ENCODE data around the gene SH3RF3. TPM values are rescaled to one million over a fixed set of nuclear protein-coding genes. Genes with fewer than 3 reads are reported as not detected.
A peak's percentile ranks its signal among the peaks of the same experiment; 100 is the strongest.

Gene SH3RF3
- total and polyA plus RNA-seq, 10 of the 15 experiments (the other 5 are each of a cell fraction or from before 2014, with no cell fraction given), result 0.08 to 8.8 (median 2.3) TPM

GRCh38 chr2:109226128-109226527, 97.1 kb downstream of the SH3RF3 start:
- WGBS (ENCODE audit: insufficient coverage, insufficient replicate concordance, low lambda C conversion rate, missing lambda C conversion rate), result 3% methylated on average over 2 of the region's 2 CpGs
- Histone ChIP-seq H3K79me2 (ENCODE audit: control insufficient read depth, insufficient read depth, low read length) (no peaks in the 10 kb centered on the region; the same call in 1 of the 2 replicates), H2AFZ (ENCODE audit: control insufficient read depth, low read depth, low read length) (no peak overlapping the region), H3K4me1 (ENCODE audit: control insufficient read depth, insufficient read depth, low read length) (peaks cover 16% of the 10 kb centered on the region), H4K20me1 (ENCODE audit: control insufficient read depth, insufficient read depth) (no peaks in the 10 kb centered on the region), H3K27ac (ENCODE audit: control insufficient read depth, insufficient read depth) (peak overlapping the region; percentile 61; the same call in 1 of the 2 replicates), H3K9ac (ENCODE audit: control insufficient read depth, insufficient read depth, low read length) (no peak overlapping the region), H3K4me3 (no peak overlapping the region), H3K36me3 (ENCODE audit: control insufficient read depth in 2 of 2, insufficient read depth in 2 of 2, low read length in 1 of 2) (no peaks in the 10 kb centered on the region; a peak in 1 of 4 replicates), H3K4me2 (ENCODE audit: control insufficient read depth, insufficient read depth) (no peak overlapping the region), H3K9me3 (replicated peaks; ENCODE audit: control insufficient read depth, insufficient read depth, low read length) (no peaks in the 10 kb centered on the region), H3K27me3 (replicated peaks in 1 of 2; ENCODE audit: control insufficient read depth in 2 of 2, insufficient read depth in 2 of 2, low read length in 1 of 2) (no peaks in the 10 kb centered on the region)
- in situ Hi-C loops (cut with MboI) (no loop called here), intact Hi-C loops (cut with micrococcal nuclease; ENCODE audit: unreplicated experiment) (no loop called here)
- SMC1A ChIA-PET (ENCODE audit: uncharacterized antibody, unreplicated experiment), result interaction anchor here (0.7 to 4.6 kb wide), 12 partner anchors 8 to 333 kb away, joined by 3 to 44 read pairs (median 4); no protein-coding TSS in a partner anchor
- ATAC-seq (peak; percentile 35; the same call in 2 of the 3 replicates), FAIRE-seq (no peak), DNase-seq (ENCODE audit: low read depth, low spot score) (no peak)
- RAD21 ChIA-PET (ENCODE audit: unreplicated experiment), result interaction anchor here (0.7 to 4.5 kb wide), 6 partner anchors 8 to 99 kb away, joined by 3 to 30 read pairs (median 3); no protein-coding TSS in a partner anchor
- CTCF ChIA-PET, result interaction anchor here (0.6 to 2.6 kb wide), 9 partner anchors 8 to 284 kb away, joined by 3 to 13 read pairs (median 8); no protein-coding TSS in a partner anchor
- POLR2A ChIA-PET, result interaction anchor here (1.2 to 1.8 kb wide), 3 partner anchors 10 to 28 kb away, joined by 3 to 5 read pairs (median 4); no protein-coding TSS in a partner anchor
- no TSS peak for BruUV-seq (replicated peaks)
- TF ChIP-seq SMARCA5 (IDR thresholded peaks at IDR 0.05) (no peak), TCF12 (IDR thresholded peaks at IDR 0.05; ENCODE audit: low read depth, low read length) (no peak), YY1 (IDR thresholded peaks at IDR 0.05; ENCODE audit: low read depth, low read length) (0 out of 2 replicates have a peak, but pooled peaks have one; percentile 4)

- Histone ChIP-seq H3K36me3 (ENCODE audit: control insufficient read depth in 2 of 2, insufficient read depth in 2 of 2, low read length in 1 of 2) (no peaks in the 10 kb centered on the region; a peak in 1 of 4 replicates), H4K20me1 (ENCODE audit: control insufficient read depth, insufficient read depth) (no peaks in the 10 kb centered on the region), H2AFZ (ENCODE audit: control insufficient read depth, low read depth, low read length) (no peak overlapping the region), H3K4me1 (ENCODE audit: control insufficient read depth, insufficient read depth, low read length) (peaks cover 16% of the 10 kb centered on the region), H3K79me2 (ENCODE audit: control insufficient read depth, insufficient read depth, low read length) (no peaks in the 10 kb centered on the region; the same call in 1 of the 2 replicates), H3K9ac (ENCODE audit: control insufficient read depth, insufficient read depth, low read length) (peak overlapping the region; percentile 37; the same call in 1 of the 2 replicates), H3K27me3 (replicated peaks in 1 of 2; ENCODE audit: control insufficient read depth in 2 of 2, insufficient read depth in 2 of 2, low read length in 1 of 2) (no peaks in the 10 kb centered on the region), H3K9me3 (replicated peaks; ENCODE audit: control insufficient read depth, insufficient read depth, low read length) (no peaks in the 10 kb centered on the region), H3K4me2 (ENCODE audit: control insufficient read depth, insufficient read depth) (no peak overlapping the region), H3K4me3 (no peak overlapping the region), H3K27ac (ENCODE audit: control insufficient read depth, insufficient read depth) (peak overlapping the region; percentile 71)
- RAD21 ChIA-PET (ENCODE audit: unreplicated experiment), result interaction anchor here (0.7 to 4.5 kb wide), 6 partner anchors 7 to 99 kb away, joined by 3 to 30 read pairs (median 4); no protein-coding TSS in a partner anchor
- POLR2A ChIA-PET, result interaction anchor here (0.6 to 1.8 kb wide), 6 partner anchors 9 to 392 kb away, joined by 3 to 5 read pairs (median 4); no protein-coding TSS in a partner anchor
- FAIRE-seq (no peak), DNase-seq (ENCODE audit: low read depth, low spot score) (no peak), ATAC-seq (no peak)
- intact Hi-C loops (cut with micrococcal nuclease; ENCODE audit: unreplicated experiment) (no loop called here), in situ Hi-C loops (cut with MboI) (no loop called here)
- BruUV-seq (replicated peaks), result no TSS peak
- CTCF ChIA-PET, result interaction anchor here (1.0 to 2.6 kb wide), 8 partner anchors 8 to 284 kb away, joined by 3 to 13 read pairs (median 8); no protein-coding TSS in a partner anchor
- SMC1A ChIA-PET (ENCODE audit: uncharacterized antibody, unreplicated experiment), result interaction anchor here (1.2 to 4.6 kb wide), 9 partner anchors 9 to 249 kb away, joined by 3 to 44 read pairs (median 5); no protein-coding TSS in a partner anchor
- 49% methylated on average over 6 of the region's 6 CpGs for WGBS (ENCODE audit: insufficient coverage, insufficient replicate concordance, low lambda C conversion rate, missing lambda C conversion rate)
- TF ChIP-seq CTCF (IDR thresholded peaks at IDR 0.05 in 2 of 3, conservative IDR thresholded peaks at IDR 0.05 in 1 of 3; ENCODE audit: control insufficient read depth in 2 of 3, extremely low read depth in 1 of 3, insufficient read depth in 1 of 3, low read depth in 3 of 3, low read length in 3 of 3) (no peak), PKNOX1 (IDR thresholded peaks at IDR 0.05) (no peak), CBFB (IDR thresholded peaks at IDR 0.05; ENCODE audit: low read depth) (no peak), FOXM1 (IDR thresholded peaks at IDR 0.05; ENCODE audit: low read depth, low read length) (peak; percentile 16; the same call in 1 of the 2 replicates), RUNX3 (IDR thresholded peaks at IDR 0.05; ENCODE audit: low read length) (peak; percentile 62), FOS (IDR thresholded peaks at IDR 0.05; ENCODE audit: borderline replicate concordance, extremely low read depth, insufficient read length) (no peak), TCF12 (IDR thresholded peaks at IDR 0.05; ENCODE audit: low read depth, low read length) (peak; percentile 77), EED (IDR thresholded peaks at IDR 0.05; ENCODE audit: low read depth) (no peak)
Observed at GRCh38 chr2:109226622-109227021, 97.6 kb downstream of the SH3RF3 start.

Data from GM12878 (cell line).